HCT116 (cell line): Measurements from ENCODE around the gene STPG2. TPM values are rescaled to one million over a fixed set of nuclear protein-coding genes. Genes with fewer than 3 reads are reported as not detected.

Experiments used
- ATAC-seq: fragments of 200-7000 bp; cut with Tn5 transposase; 2 replicates; pipeline ENCODE4 v1.9.1; 2020; ENCODE audit warnings: mild to moderate bottlenecking, moderate library complexity
- Bru-seq: library from RNA; stranded (reverse); fragments of 400-500 nt; gene quantifications from one replicate; lab custom pipeline; 2021; lab: Mats Ljungman, UMichigan
- BruChase-seq, 2 experiments: library from RNA; stranded (reverse); fragments of 400-500 nt; gene quantifications; one replicate each; lab custom pipeline; 2021; lab: Mats Ljungman, UMichigan
- BruUV-seq: library from RNA; stranded (reverse); fragments of 400-500 nt; replicated peaks from 2 replicates; lab custom pipeline; 2021; lab: Mats Ljungman, UMichigan
- CTCF ChIA-PET: fragments of 300-600 bp; sonication (Branson Sonifier 250); formaldehyde crosslinking; loops from one replicate; lab custom pipeline; 2021; ENCODE audit warnings: antibody characterized with exemption; lab: Charles Lee
- POLR2A ChIA-PET: fragments of 300-600, 350-600 bp; sonication (Branson Sonifier 250); formaldehyde crosslinking; loops from one replicate; lab custom pipeline; 2021; ENCODE audit warnings: antibody characterized with exemption; lab: Charles Lee
- RAD21 ChIA-PET, 2 experiments: fragments of 300-600 bp; sonication (Branson Sonifier 250); formaldehyde crosslinking; loops; one replicate each; lab custom pipeline; 2023; ENCODE audit warnings: low total read pairs in 2 of 2; ENCODE audit not compliant: uncharacterized antibody in 2 of 2, unreplicated experiment in 2 of 2, low non-redundant PET in 1 of 2; lab: Charles Lee
- DNase-seq: peaks from one replicate; pipeline ENCODE4 v3.0.0-alpha.2; 2010; ENCODE audit warnings: low read depth, low spot score
- H2AFZ ChIP-seq: fragments of 200-600 bp; shearing (Covaris generic), sonication (generic); 2 replicates; pipeline ENCODE4 v1.6.1; 2017; ENCODE audit warnings: low read depth, mixed run types, mixed read lengths, antibody characterized with exemption, low read length; ENCODE audit not compliant: poor library complexity, severe bottlenecking
- H3K27ac ChIP-seq: 2 replicates; pipeline ENCODE4 v1.5.1; 2012; ENCODE audit warnings: low read depth, low read length
- H3K27me3 ChIP-seq: fragments of 200-600 bp; sonication (generic); 2 replicates; pipeline ENCODE4 v1.6.1; 2016; ENCODE audit warnings: mixed run types, low read length, mixed read lengths; ENCODE audit not compliant: insufficient read depth
- H3K36me3 ChIP-seq, 2 experiments: fragments of 200-500 bp in 1 of 2; fragments of 200-600 bp in 1 of 2; sonication (Bioruptor generic) in 1 of 2; sonication (generic) in 1 of 2; 2 replicates each; pipeline versions ENCODE4 v1.5.1 to v1.6.1; 2014 to 2016; ENCODE audit warnings: low read length in 2 of 2, inconsistent platforms in 1 of 2, mixed read lengths in 1 of 2, mixed run types in 1 of 2; ENCODE audit not compliant: insufficient read depth in 2 of 2, control insufficient read depth in 1 of 2
- H3K4me1 ChIP-seq, 2 experiments: fragments of 200-600 bp in 1 of 2; sonication (generic) in 1 of 2; 2 replicates each; pipeline versions ENCODE4 v1.5.1 to v1.6.1; 2012 to 2017; ENCODE audit warnings: low read length in 2 of 2, inconsistent platforms in 1 of 2, mild to moderate bottlenecking in 1 of 2, mixed read lengths in 1 of 2, mixed run types in 1 of 2, moderate library complexity in 1 of 2; ENCODE audit not compliant: insufficient read depth in 2 of 2, control insufficient read depth in 1 of 2
- H3K4me2 ChIP-seq: fragments of 200-600 bp; sonication (generic); 2 replicates; pipeline ENCODE4 v1.6.1; 2017; ENCODE audit warnings: mixed run types, low read length, mixed read lengths
- H3K4me3 ChIP-seq, 2 experiments: fragments of 200-600 bp in 1 of 2; sonication (generic) in 1 of 2; replicated peaks in 1 of 2; 2 replicates each; pipeline ENCODE4 v1.5.1; 2011 to 2016; ENCODE audit warnings: low read length in 2 of 2, control low read depth in 1 of 2, low read depth in 1 of 2, mild to moderate bottlenecking in 1 of 2, mixed read lengths in 1 of 2, mixed run types in 1 of 2
- H3K79me2 ChIP-seq: fragments of 200-600 bp; sonication (generic); 2 replicates; pipeline ENCODE4 v1.6.1; 2017; ENCODE audit warnings: mild to moderate bottlenecking, mixed run types, low read length, moderate library complexity, mixed read lengths; ENCODE audit not compliant: insufficient read depth
- H3K9ac ChIP-seq: fragments of 200-600 bp; sonication (generic); 2 replicates; pipeline ENCODE4 v1.6.1; 2016; ENCODE audit warnings: low read length, mixed read lengths
- H3K9me2 ChIP-seq: fragments of 200-600 bp; sonication (generic), shearing (Covaris generic); 2 replicates; pipeline ENCODE4 v1.6.1; 2017; ENCODE audit warnings: mixed run types, mild to moderate bottlenecking, moderate library complexity; ENCODE audit not compliant: insufficient read depth
- H3K9me3 ChIP-seq, 2 experiments: fragments of 200-500 bp in 1 of 2; fragments of 200-600 bp in 1 of 2; sonication (Bioruptor generic) in 1 of 2; sonication (generic) in 1 of 2; 2 replicates each; pipeline ENCODE4 v1.6.1; 2014 to 2017; ENCODE audit warnings: low read length in 2 of 2, mixed read lengths in 2 of 2, inconsistent platforms in 1 of 2, low read depth in 1 of 2, mild to moderate bottlenecking in 1 of 2, mixed run types in 1 of 2, moderate library complexity in 1 of 2; ENCODE audit not compliant: control insufficient read depth in 1 of 2, insufficient read depth in 1 of 2
- H4K20me1 ChIP-seq: fragments of 200-600 bp; sonication (generic), shearing (Covaris generic); 2 replicates; pipeline ENCODE4 v1.6.1; 2017; ENCODE audit warnings: mixed run types, mild to moderate bottlenecking, moderate library complexity; ENCODE audit not compliant: insufficient read depth
- EGR1 ChIP-seq: IDR thresholded peaks from 2 replicates; pipeline ENCODE4 v1.6.1; 2012; ENCODE audit warnings: low read depth
- ELF1 ChIP-seq: IDR thresholded peaks from 2 replicates; pipeline ENCODE4 v1.6.1; 2012; ENCODE audit warnings: low read depth, borderline replicate concordance
- EZH2 ChIP-seq: fragments of 200-600 bp; sonication (generic); IDR thresholded peaks from 2 replicates; pipeline ENCODE4 v1.6.1; 2017; ENCODE audit warnings: antibody characterized with exemption, mixed run types
- EZH2phosphoT487 ChIP-seq: fragments of 200-600 bp; IDR thresholded peaks from 2 replicates; pipeline ENCODE4 v1.6.1; 2018; ENCODE audit warnings: antibody characterized with exemption, borderline replicate concordance
- FOSL1 ChIP-seq: IDR thresholded peaks from 2 replicates; pipeline ENCODE4 v1.6.1; 2012; ENCODE audit warnings: low read depth
- JUND ChIP-seq: IDR thresholded peaks from 2 replicates; pipeline ENCODE4 v1.6.1; 2012
- MAX ChIP-seq: IDR thresholded peaks from 2 replicates; pipeline ENCODE4 v1.6.1; 2012
- POLR2A ChIP-seq: IDR thresholded peaks from 2 replicates; pipeline ENCODE4 v1.7.0; 2011; ENCODE audit warnings: borderline replicate concordance; ENCODE audit not compliant: insufficient read depth, insufficient read length; ENCODE audit errors: extremely low read depth
- POLR2AphosphoS5 ChIP-seq: IDR thresholded peaks from 2 replicates; pipeline ENCODE4 v1.6.1; 2011; ENCODE audit warnings: mild to moderate bottlenecking, low read depth, low read length, moderate library complexity
- REST ChIP-seq: IDR thresholded peaks from 2 replicates; pipeline ENCODE4 v1.6.1; 2012; ENCODE audit warnings: low read depth
- SP1 ChIP-seq: IDR thresholded peaks from 2 replicates; pipeline ENCODE4 v1.6.1; 2012; ENCODE audit warnings: low read depth
- TCF7L2 ChIP-seq: IDR thresholded peaks from 2 replicates; pipeline ENCODE4 v1.7.0; 2011; ENCODE audit warnings: borderline replicate concordance, inconsistent platforms; ENCODE audit not compliant: insufficient read depth, insufficient read length; ENCODE audit errors: extremely low read depth
- ZFX ChIP-seq: fragments of 450-650 bp; IDR thresholded peaks from 2 replicates; pipeline ENCODE4 v1.6.1; 2017
- ZNF274 ChIP-seq: fragments of 200-500 bp; sonication (Bioruptor generic); IDR thresholded peaks from 2 replicates; pipeline ENCODE4 v1.6.1; 2014; ENCODE audit warnings: mild to moderate bottlenecking, low read depth, low read length, inconsistent platforms
- intact Hi-C: fragments of 100-400 bp; cut with micrococcal nuclease; formaldehyde crosslinking; loops from 2 replicates; pipeline ENCODE4 v1.10.0; 2022
- long read RNA-seq: library from polyadenylated mRNA; unstranded; transcript quantifications from one replicate; pipeline ENCODE4 v2.0.0, GENCODE V29; 2021; ENCODE audit not compliant: unreplicated experiment
- polyA plus RNA-seq: library from polyadenylated mRNA; unstranded; fragments of >200 nt; gene quantifications from 2 replicates; pipeline ENCODE4 v1.2.1, GENCODE V29; 2012; ENCODE audit warnings: missing spikeins
- total RNA-seq: library from RNA; stranded (reverse); gene quantifications from one replicate; pipeline ENCODE4 v1.2.1, GENCODE V29; 2021; ENCODE audit not compliant: unreplicated experiment
- TF ChIP-seq, protein P1 (sequence below), 3 experiments: fragments of 200-600 bp in 1 of 3; sonication (generic) in 1 of 3; IDR thresholded peaks in 2 of 3; conservative IDR thresholded peaks in 1 of 3; 2 replicates each; pipeline ENCODE4 v1.5.1; 2012 to 2017; ENCODE audit warnings: low read depth in 2 of 3, low read length in 2 of 3, antibody characterized with exemption in 1 of 3, borderline replicate concordance in 1 of 3, control low read depth in 1 of 3, mild to moderate bottlenecking in 1 of 3, mixed read lengths in 1 of 3, mixed run types in 1 of 3, moderate library complexity in 1 of 3; ENCODE audit not compliant: insufficient read depth in 1 of 3
- TF ChIP-seq, protein P2 (sequence below): IDR thresholded peaks from 2 replicates; pipeline ENCODE4 v1.6.1; 2011; ENCODE audit warnings: mild to moderate bottlenecking, low read length, moderate library complexity; ENCODE audit not compliant: insufficient replicate concordance; ENCODE audit errors: extremely low read depth

The STPG2 gene
- total RNA-seq = not detected
- 0.04 TPM in 1 of 2 replicates, not detected in the other for polyA plus RNA-seq
- percentile 26 among the genes with signal in this experiment for Bru-seq, nascent RNA
- BruChase-seq, experiment 1, labeled RNA remaining after a 6-hour chase = percentile 21 among the genes with signal in this experiment
- BruChase-seq, experiment 2, labeled RNA remaining after a 2-hour chase = percentile 30 among the genes with signal in this experiment
- long read RNA-seq = 0 reads

DNA sequence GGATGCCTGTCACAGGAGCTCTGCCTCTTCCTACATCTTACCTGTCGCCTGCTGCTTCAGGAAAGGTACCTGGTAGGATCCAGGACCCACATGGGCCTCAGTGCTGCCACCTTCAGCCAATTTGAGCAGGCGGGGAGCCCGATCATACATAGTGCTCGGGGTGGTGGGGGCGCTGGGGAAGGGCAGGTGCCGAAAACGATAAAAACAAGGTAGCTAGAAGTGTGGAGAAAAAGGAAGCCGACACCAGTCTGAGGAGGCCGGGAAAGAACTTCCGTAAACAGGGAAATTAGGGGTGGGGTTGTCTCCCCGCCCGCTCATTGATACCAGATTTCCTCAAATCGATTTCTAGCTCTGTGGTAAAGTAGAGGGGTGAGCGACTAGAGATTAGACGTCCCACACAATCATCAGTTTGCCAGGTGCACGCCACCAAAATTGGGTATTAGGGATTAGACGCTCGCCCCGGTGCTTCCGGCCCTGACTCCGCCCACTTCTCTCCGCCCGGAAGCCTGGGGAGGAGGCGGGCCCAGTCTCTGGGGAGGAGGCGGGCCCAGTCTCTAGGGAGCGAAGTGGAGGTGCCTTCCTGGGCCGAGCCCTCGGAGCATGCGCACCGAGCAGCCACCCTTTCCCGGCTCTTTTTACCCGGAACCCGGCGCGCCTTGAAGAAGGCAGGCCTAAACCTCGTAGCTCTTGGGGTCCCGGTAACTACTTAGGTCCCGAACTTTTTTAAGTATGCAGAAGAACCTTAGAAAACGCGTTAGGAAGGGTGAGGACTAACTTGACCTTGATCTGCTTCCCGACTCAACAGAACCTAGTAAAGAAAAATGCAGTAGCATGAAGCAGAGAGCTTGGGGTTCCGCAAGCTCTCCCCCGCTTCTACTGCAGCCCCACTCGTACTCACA lies at the start of gene STPG2:
STPG2 (minus strand) TSS at position 476 of the 899 bp plus-strand sequence.
- ChIA-PET RAD21 (no interaction called here), POLR2A (no interaction called here), CTCF (interaction anchor here (0.6 to 2.5 kb wide), 10 partner anchors 9 to 1320 kb away, joined by 3 to 8 read pairs (median 4); no protein-coding TSS in a partner anchor)
- H3K27ac ChIP-seq = peak within 1 kb of the TSS; percentile 83
- DNase-seq = peak; percentile 83
- intact Hi-C loops = loop anchor here (5.0 to 10.0 kb wide), 2 partner anchors 514 to 602 kb away; partner anchors contain the start of gene TSPAN5
- BruUV-seq = TSS peak; percentile 88
- peak within 1 kb of the TSS; percentile 98 for H2AFZ ChIP-seq
- peak; percentile 98 for ATAC-seq
- peak within 1 kb of the TSS; percentile 83 for H3K4me2 ChIP-seq
- no peaks in the 10 kb centered on the region for H3K9me3 ChIP-seq
- H3K79me2 ChIP-seq = no peaks in the 10 kb centered on the region
- H4K20me1 ChIP-seq = no peaks in the 10 kb centered on the region
- no peaks in the 10 kb centered on the region for H3K27me3 ChIP-seq
- no peaks in the 10 kb centered on the region for H3K9me2 ChIP-seq
- H3K36me3 ChIP-seq = no peaks in the 10 kb centered on the region
- H3K9ac ChIP-seq = peak within 1 kb of the TSS; percentile 75
- peak within 1 kb of the TSS; percentile 59 to 73 for H3K4me3 ChIP-seq
- peaks cover 10 to 20% of the 10 kb centered on the region in 2 experiments for H3K4me1 ChIP-seq
- TF ChIP-seq, protein P1, sequence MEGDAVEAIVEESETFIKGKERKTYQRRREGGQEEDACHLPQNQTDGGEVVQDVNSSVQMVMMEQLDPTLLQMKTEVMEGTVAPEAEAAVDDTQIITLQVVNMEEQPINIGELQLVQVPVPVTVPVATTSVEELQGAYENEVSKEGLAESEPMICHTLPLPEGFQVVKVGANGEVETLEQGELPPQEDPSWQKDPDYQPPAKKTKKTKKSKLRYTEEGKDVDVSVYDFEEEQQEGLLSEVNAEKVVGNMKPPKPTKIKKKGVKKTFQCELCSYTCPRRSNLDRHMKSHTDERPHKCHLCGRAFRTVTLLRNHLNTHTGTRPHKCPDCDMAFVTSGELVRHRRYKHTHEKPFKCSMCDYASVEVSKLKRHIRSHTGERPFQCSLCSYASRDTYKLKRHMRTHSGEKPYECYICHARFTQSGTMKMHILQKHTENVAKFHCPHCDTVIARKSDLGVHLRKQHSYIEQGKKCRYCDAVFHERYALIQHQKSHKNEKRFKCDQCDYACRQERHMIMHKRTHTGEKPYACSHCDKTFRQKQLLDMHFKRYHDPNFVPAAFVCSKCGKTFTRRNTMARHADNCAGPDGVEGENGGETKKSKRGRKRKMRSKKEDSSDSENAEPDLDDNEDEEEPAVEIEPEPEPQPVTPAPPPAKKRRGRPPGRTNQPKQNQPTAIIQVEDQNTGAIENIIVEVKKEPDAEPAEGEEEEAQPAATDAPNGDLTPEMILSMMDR (IDR thresholded peaks at IDR 0.05 in 2 of 3, conservative IDR thresholded peaks at IDR 0.05 in 1 of 3; ENCODE audit: borderline replicate concordance in 1 of 3, insufficient read depth in 1 of 3, low read depth in 2 of 3, low read length in 2 of 3) = peak; percentile 60 to 73 (median 68); a peak in 5 of 6 replicates
- TF ChIP-seq POLR2AphosphoS5 (peak; percentile 91), REST (no peak), FOSL1 (no peak), ELF1 (peak; percentile 82), ZFX (peak; percentile 38; the same call in 1 of the 2 replicates), EGR1 (peak; percentile 72), POLR2A (peak; percentile 9), TCF7L2 (no peak), ZNF274 (no peak), SP1 (peak; percentile 65), JUND (no peak), EZH2phosphoT487 (no peak), EZH2 (no peak), MAX (peak; percentile 87)
- TF ChIP-seq, protein P2, sequence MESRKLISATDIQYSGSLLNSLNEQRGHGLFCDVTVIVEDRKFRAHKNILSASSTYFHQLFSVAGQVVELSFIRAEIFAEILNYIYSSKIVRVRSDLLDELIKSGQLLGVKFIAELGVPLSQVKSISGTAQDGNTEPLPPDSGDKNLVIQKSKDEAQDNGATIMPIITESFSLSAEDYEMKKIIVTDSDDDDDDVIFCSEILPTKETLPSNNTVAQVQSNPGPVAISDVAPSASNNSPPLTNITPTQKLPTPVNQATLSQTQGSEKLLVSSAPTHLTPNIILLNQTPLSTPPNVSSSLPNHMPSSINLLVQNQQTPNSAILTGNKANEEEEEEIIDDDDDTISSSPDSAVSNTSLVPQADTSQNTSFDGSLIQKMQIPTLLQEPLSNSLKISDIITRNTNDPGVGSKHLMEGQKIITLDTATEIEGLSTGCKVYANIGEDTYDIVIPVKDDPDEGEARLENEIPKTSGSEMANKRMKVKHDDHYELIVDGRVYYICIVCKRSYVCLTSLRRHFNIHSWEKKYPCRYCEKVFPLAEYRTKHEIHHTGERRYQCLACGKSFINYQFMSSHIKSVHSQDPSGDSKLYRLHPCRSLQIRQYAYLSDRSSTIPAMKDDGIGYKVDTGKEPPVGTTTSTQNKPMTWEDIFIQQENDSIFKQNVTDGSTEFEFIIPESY = no peak
